Measurements from ENCODE around the gene CLEC11A. TPM values are rescaled to one million over a fixed set of nuclear protein-coding genes. Genes with fewer than 3 reads are reported as not detected.

CLEC11A gene
- total and polyA plus RNA-seq, 12 donors, result 2.3 to 12.9 (median 4.4) TPM

GRCh38 chr19:50697414-50698124 lies 25.6 kb upstream of the CLEC11A start:
- H3K27me3 ChIP-seq, result peaks cover 13 to 78% (median 63%) of the 10 kb centered on the region in 7 donors
- intact Hi-C loops (cut with DNase I), result no loop called here
- no peaks in the 10 kb centered on the region for H3K36me3 ChIP-seq
- DNase-seq, result no peak
- WGBS, 2 donors, result 72 to 73% methylated on average over 13 of the region's 13 CpGs
- no peak overlapping the region for H3K4me3 ChIP-seq
- no peak overlapping the region for H3K27ac ChIP-seq
- no peak for ATAC-seq
- peaks cover 0 to 4% (median 0%) of the 10 kb centered on the region in 9 donors for H3K4me1 ChIP-seq
- no peak for TF ChIP-seq CTCF (IDR thresholded peaks at IDR 0.05)
- H3K9me3 ChIP-seq, result no peaks in the 10 kb centered on the region

GRCh38 chr19:50701367-50701985 lies 21.7 kb upstream of the CLEC11A start:
- Histone ChIP-seq H3K4me1 (no peaks in the 10 kb centered on the region), H3K4me3 (no peak overlapping the region), H3K9me3 (no peaks in the 10 kb centered on the region), H3K27me3 (peaks cover 5 to 72% (median 54%) of the 10 kb centered on the region in 7 donors), H3K27ac (no peak overlapping the region), H3K36me3 (no peaks in the 10 kb centered on the region)
- DNase-seq (no peak), ATAC-seq (no peak)
- WGBS, 2 donors, result 89% methylated on average over 13 of the region's 13 CpGs
- intact Hi-C loops (cut with DNase I), result loop anchor here in 3 of 10 donors (10.0 kb wide), 1 partner anchor 83 kb away; no protein-coding TSS in a partner anchor
- TF ChIP-seq CTCF (IDR thresholded peaks at IDR 0.05), result no peak

- Histone ChIP-seq H3K27me3 (peaks cover 5 to 67% (median 46%) of the 10 kb centered on the region in 7 donors), H3K36me3 (no peaks in the 10 kb centered on the region), H3K4me1 (no peaks in the 10 kb centered on the region), H3K27ac (no peak overlapping the region), H3K9me3 (no peaks in the 10 kb centered on the region), H3K4me3 (no peak overlapping the region)
- WGBS, 2 donors, result 63 to 68% methylated on average over 17 to 23 of the region's 23 CpGs
- ATAC-seq (no peak), DNase-seq (no peak)
- intact Hi-C loops (cut with DNase I), result loop anchor here in 3 of 10 donors (10.0 kb wide), 1 partner anchor 82 kb away; no protein-coding TSS in a partner anchor
- no peak for TF ChIP-seq CTCF (IDR thresholded peaks at IDR 0.05)
These were observed 20.9 kb upstream of the CLEC11A start for GRCh38 chr19:50702158-50702870.
